Activated B cell treated with CpG ODN at 0.5 μM for 24 hours (primary cell): ENCODE measurements around the gene MAG. TPM values are rescaled to one million over a fixed set of nuclear protein-coding genes. Genes with fewer than 3 reads are reported as not detected.

Experiments used
- ATAC-seq: fragments of 200-7000 bp; cut with Tn5 transposase; one replicate; pipeline ENCODE4 v1.10.0; 2021; ENCODE audit warnings: low read depth, mild to moderate bottlenecking, moderate library complexity
- CTCF ChIA-PET: fragments of 350-600 bp; sonication (Branson Sonifier 250); formaldehyde crosslinking; loops from one replicate; lab custom pipeline; 2021; ENCODE audit warnings: antibody characterized with exemption; lab: Charles Lee
- POLR2A ChIA-PET: fragments of 350-600 bp; sonication (Branson Sonifier 250); formaldehyde crosslinking; loops from one replicate; lab custom pipeline; 2021; ENCODE audit warnings: antibody characterized with exemption; lab: Charles Lee
- DNase-seq: peaks from one replicate; pipeline ENCODE4 v3.0.0; 2022
- H3K27ac Mint-ChIP-seq: one replicate; pipeline ENCODE4 v1.8.0; 2020; ENCODE audit warnings: mixed read lengths
- H3K27me3 Mint-ChIP-seq: one replicate; pipeline ENCODE4 v1.8.0; 2021; ENCODE audit warnings: mixed read lengths
- H3K36me3 Mint-ChIP-seq: one replicate; pipeline ENCODE4 v1.8.0; 2021; ENCODE audit warnings: low read depth, mixed read lengths
- H3K4me1 Mint-ChIP-seq: one replicate; pipeline ENCODE4 v1.8.0; 2021; ENCODE audit warnings: mixed read lengths
- H3K4me3 Mint-ChIP-seq: one replicate; pipeline ENCODE4 v1.8.0; 2020; ENCODE audit warnings: mild to moderate bottlenecking, mixed read lengths
- H3K9me3 Mint-ChIP-seq: one replicate; pipeline ENCODE4 v1.8.0; 2020; ENCODE audit warnings: mixed read lengths
- intact Hi-C: fragments of 100-400 bp; cut with micrococcal nuclease; formaldehyde crosslinking; loops from one replicate; pipeline ENCODE4 v1.15.1; 2024
- total RNA-seq: library from RNA; stranded (reverse); gene quantifications from 2 replicates; pipeline ENCODE4 v1.2.3, GENCODE V29; 2022
- TF ChIP-seq, protein P1 (sequence below): fragments of 200-600 bp; IDR thresholded peaks from one replicate; pipeline ENCODE4 v1.8.0; 2022; ENCODE audit warnings: antibody characterized with exemption, mild to moderate bottlenecking

Gene MAG
- total RNA-seq, 1 donor from 2014 or later: 0.31 TPM

DNA sequence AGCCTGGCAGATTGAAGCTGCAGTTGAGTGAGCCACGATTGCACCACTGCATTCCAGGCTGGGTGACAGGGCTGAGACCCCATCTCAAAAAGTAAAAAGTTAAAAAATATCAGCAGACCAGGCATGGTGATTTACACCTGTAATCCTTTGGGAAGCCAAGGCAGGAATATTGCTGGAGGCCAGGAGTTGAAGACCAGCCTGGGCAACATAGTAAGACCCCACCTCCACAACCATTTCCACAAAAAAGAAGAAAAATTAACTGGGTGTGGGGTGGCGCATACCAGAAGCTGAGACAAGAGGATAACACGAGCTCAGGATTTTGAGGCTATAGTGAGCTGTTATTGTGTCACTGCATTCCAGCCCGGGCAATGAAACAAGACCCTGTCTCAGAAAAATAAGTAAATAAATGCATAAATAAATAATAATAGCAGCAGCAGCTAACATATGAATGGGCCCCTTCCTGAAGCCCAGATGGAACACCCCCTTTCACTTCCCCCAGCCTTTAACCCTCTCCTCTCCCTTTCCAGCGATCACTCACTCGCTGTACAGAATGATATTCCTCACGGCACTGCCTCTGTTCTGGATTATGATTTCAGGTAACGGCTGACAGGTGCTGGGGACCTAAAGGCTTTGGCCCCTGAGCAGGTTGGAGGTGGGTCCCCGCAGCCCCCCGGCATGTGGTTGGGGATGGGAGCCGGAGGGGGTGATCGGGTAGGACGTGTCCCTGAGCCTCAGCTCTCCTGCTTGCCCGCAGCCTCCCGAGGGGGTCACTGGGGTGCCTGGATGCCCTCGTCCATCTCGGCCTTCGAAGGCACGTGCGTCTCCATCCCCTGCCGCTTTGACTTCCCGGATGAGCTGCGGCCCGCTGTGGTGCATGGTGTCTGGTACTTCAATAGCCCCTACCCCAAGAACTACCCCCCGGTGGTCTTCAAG lies 3.2 kb downstream of the MAG start:
- H3K4me3 Mint-ChIP-seq: peak overlapping the region; percentile 12
- no peak overlapping the region for H3K27ac Mint-ChIP-seq
- POLR2A ChIA-PET: interaction anchor here (0.5 to 3.8 kb wide), 15 partner anchors 9 to 171 kb away, joined by 3 to 44 read pairs (median 4); partner anchors contain the start of genes CD22, FFAR1, FXYD5 and USF2
- TF ChIP-seq, protein P1, sequence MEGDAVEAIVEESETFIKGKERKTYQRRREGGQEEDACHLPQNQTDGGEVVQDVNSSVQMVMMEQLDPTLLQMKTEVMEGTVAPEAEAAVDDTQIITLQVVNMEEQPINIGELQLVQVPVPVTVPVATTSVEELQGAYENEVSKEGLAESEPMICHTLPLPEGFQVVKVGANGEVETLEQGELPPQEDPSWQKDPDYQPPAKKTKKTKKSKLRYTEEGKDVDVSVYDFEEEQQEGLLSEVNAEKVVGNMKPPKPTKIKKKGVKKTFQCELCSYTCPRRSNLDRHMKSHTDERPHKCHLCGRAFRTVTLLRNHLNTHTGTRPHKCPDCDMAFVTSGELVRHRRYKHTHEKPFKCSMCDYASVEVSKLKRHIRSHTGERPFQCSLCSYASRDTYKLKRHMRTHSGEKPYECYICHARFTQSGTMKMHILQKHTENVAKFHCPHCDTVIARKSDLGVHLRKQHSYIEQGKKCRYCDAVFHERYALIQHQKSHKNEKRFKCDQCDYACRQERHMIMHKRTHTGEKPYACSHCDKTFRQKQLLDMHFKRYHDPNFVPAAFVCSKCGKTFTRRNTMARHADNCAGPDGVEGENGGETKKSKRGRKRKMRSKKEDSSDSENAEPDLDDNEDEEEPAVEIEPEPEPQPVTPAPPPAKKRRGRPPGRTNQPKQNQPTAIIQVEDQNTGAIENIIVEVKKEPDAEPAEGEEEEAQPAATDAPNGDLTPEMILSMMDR: no peak
- H3K36me3 Mint-ChIP-seq: no peaks in the 10 kb centered on the region
- no peaks in the 10 kb centered on the region for H3K9me3 Mint-ChIP-seq
- no peaks in the 10 kb centered on the region for H3K27me3 Mint-ChIP-seq
- intact Hi-C loops: loop anchor here (2.0 to 5.0 kb wide), 2 partner anchors 14 to 37 kb away; no protein-coding TSS in a partner anchor
- DNase-seq (no peak), ATAC-seq (no peak)
- CTCF ChIA-PET: interaction anchor here (0.9 to 1.3 kb wide), 2 partner anchors 25 to 35 kb away, joined by 3 to 4 read pairs; partner anchors contain the start of gene USF2
- H3K4me1 Mint-ChIP-seq: peaks cover 24% of the 10 kb centered on the region

DNA sequence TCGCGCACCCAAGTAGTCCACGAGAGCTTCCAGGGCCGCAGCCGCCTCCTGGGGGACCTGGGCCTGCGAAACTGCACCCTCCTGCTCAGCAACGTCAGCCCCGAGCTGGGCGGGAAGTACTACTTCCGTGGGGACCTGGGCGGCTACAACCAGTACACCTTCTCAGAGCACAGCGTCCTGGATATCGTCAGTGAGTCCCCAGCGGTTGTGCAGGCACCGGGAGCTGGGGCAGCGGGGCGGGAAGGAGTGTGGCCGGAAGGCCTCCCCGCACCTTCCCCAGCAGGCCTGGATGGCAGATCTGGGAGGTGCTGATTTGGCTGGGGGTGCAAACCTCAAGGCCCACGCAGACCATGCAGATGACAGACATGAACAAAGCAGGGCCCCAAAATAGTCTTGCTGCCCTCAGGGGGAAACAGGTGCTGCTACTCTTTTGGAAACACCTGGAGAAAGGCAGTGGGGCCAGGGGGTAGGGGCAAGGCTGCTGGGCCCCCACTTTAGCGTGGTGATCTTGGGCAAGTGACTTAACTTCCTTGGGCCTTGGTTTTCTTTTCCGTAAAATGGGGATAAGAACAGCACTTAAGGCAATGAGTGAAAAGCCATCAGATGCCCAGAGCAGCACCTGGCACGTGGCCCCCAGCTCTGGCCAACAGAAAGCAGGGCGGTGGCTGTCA lies 4.0 kb downstream of the MAG start:
- TF ChIP-seq, protein P1: no peak
- Mint-ChIP-seq H3K27me3 (no peaks in the 10 kb centered on the region), H3K4me3 (peak overlapping the region; percentile 12), H3K36me3 (no peaks in the 10 kb centered on the region), H3K4me1 (peaks cover 24% of the 10 kb centered on the region), H3K27ac (peak overlapping the region; percentile 48), H3K9me3 (no peaks in the 10 kb centered on the region)
- intact Hi-C loops: loop anchor here (2.0 to 5.0 kb wide), 2 partner anchors 15 to 36 kb away; no protein-coding TSS in a partner anchor
- DNase-seq (peak; percentile 50), ATAC-seq (peak; percentile 80)
- ChIA-PET POLR2A (interaction anchor here (0.7 to 3.8 kb wide), 14 partner anchors 10 to 141 kb away, joined by 3 to 44 read pairs (median 5); partner anchors contain the start of genes CD22, FFAR1, FXYD5 and USF2), CTCF (interaction anchor here (0.9 to 1.3 kb wide), 2 partner anchors 26 to 35 kb away, joined by 3 to 4 read pairs; partner anchors contain the start of gene USF2)

DNA sequence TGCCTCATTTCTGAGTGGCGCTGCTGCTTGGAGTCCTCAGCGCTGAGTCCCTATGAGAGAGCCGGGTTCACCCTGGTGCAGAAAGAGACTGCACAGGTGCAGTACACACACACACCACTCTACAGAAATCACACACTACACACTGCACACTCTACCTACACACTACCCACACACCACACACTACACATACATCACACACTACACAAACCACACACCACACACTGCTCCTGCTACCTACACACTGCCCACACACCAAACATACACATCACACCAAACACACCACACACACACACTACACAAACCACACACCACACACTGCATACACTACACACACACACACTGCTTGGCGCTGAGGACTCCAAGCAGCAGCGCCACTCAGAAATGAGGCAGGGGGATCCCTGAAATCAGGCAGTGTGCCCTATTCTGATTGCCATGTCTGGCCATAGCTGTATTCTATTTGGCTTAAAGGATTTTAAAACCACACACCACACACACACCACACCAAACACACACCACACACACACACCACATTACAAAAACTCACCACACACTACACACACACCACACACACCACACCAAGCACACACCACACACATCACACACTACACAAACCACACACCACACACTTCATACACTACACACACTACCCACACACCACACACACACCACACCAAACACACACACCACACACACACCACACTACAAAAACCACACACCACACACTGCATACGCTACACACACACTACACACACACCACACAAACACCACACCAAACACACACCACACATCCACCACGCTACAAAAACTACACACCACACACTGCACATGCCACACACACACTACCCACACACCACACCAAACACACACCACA lies 4.9 kb downstream of the MAG start:
- H3K9me3 Mint-ChIP-seq: no peaks in the 10 kb centered on the region
- DNase-seq (no peak), ATAC-seq (peak; percentile 30)
- no peak overlapping the region for H3K27ac Mint-ChIP-seq
- no peak overlapping the region for H3K4me3 Mint-ChIP-seq
- CTCF ChIA-PET: no interaction called here
- no peaks in the 10 kb centered on the region for H3K36me3 Mint-ChIP-seq
- POLR2A ChIA-PET: interaction anchor here (0.7 to 3.8 kb wide), 5 partner anchors 23 to 61 kb away, joined by 3 to 44 read pairs (median 12); partner anchors contain the start of gene FFAR1
- intact Hi-C loops: loop anchor here (5.0 kb wide), 1 partner anchor 35 kb away; no protein-coding TSS in a partner anchor
- TF ChIP-seq, protein P1: no peak
- peaks cover 20% of the 10 kb centered on the region for H3K4me1 Mint-ChIP-seq
- H3K27me3 Mint-ChIP-seq: no peaks in the 10 kb centered on the region

DNA sequence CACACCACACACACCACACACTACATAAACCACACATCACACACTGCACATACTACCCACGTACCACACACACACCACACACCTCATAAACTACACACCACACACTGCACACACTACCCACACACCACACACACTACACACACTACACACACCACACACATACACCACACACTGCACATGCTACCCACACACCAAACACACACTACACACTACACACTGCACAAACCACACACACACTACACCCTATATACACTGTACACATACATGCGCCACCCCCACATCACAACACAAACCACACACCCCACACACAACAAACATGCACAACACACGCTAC lies 5.5 kb downstream of the MAG start:
- DNase-seq: no peak
- Mint-ChIP-seq H3K4me3 (no peak overlapping the region), H3K36me3 (no peaks in the 10 kb centered on the region), H3K27me3 (no peaks in the 10 kb centered on the region), H3K9me3 (no peaks in the 10 kb centered on the region), H3K4me1 (peaks cover 15% of the 10 kb centered on the region), H3K27ac (no peak overlapping the region)
- intact Hi-C loops: loop anchor here (5.0 kb wide), 1 partner anchor 35 kb away; no protein-coding TSS in a partner anchor
- ChIA-PET POLR2A (interaction anchor here (1.7 to 3.8 kb wide), 2 partner anchors 23 to 50 kb away, joined by 5 to 44 read pairs; partner anchors contain the start of gene FFAR1), CTCF (no interaction called here)
- ATAC-seq: no peak
- TF ChIP-seq, protein P1: no peak
